IMR-90 (cell line): ENCODE results near the gene GABRR3. TPM values are rescaled to one million over a fixed set of nuclear protein-coding genes. Genes with fewer than 3 reads are reported as not detected.

Source experiments
- ATAC-seq: fragments of 200-7000 bp; cut with Tn5 transposase; 2 replicates; pipeline ENCODE4 v1.9.1; 2020; ENCODE audit warnings: low read depth, mild to moderate bottlenecking, moderate library complexity
- BruUV-seq: library from RNA; stranded (reverse); fragments of 400-500 nt; replicated peaks from 2 replicates; lab custom pipeline; 2021; lab: Mats Ljungman, UMichigan
- CTCF ChIA-PET: fragments of 300-600 bp; formaldehyde crosslinking; extraction: SDS; loops from one replicate; lab custom pipeline; 2021; ENCODE audit warnings: antibody characterized with exemption; lab: Yijun Ruan, JAX
- POLR2A ChIA-PET: fragments of 300-600 bp; sonication (Branson Sonifier 250); formaldehyde crosslinking; loops from one replicate; lab custom pipeline; 2022; ENCODE audit warnings: antibody characterized with exemption; ENCODE audit not compliant: unreplicated experiment; lab: Charles Lee
- DNase-seq: peaks from one replicate; pipeline ENCODE4 v3.0.0; 2013
- H2AFZ ChIP-seq: replicated peaks from 2 replicates; pipeline ENCODE3; 2013; ENCODE audit warnings: low read length, mild to moderate bottlenecking; ENCODE audit not compliant: poor library complexity
- H2AK5ac ChIP-seq: 2 replicates; pipeline ENCODE4 v1.6.1; 2013; ENCODE audit warnings: low read depth, low read length, inconsistent platforms
- H2AK9ac ChIP-seq: replicated peaks from 2 replicates; pipeline ENCODE3; 2013; ENCODE audit warnings: mild to moderate bottlenecking, low read depth, low read length, moderate library complexity; ENCODE audit not compliant: poor library complexity
- H2BK120ac ChIP-seq: 2 replicates; pipeline ENCODE4 v1.6.1; 2013; ENCODE audit warnings: low read depth, low read length, inconsistent platforms
- H2BK15ac ChIP-seq: 3 replicates; pipeline ENCODE4 v1.6.1; 2013; ENCODE audit warnings: low read depth, low read length, inconsistent platforms
- H2BK20ac ChIP-seq: 2 replicates; pipeline ENCODE4 v1.6.1; 2013; ENCODE audit warnings: low read depth, mild to moderate bottlenecking, inconsistent platforms, low read length, moderate library complexity
- H2BK5ac ChIP-seq: 2 replicates; pipeline ENCODE4 v1.6.1; 2013; ENCODE audit warnings: mild to moderate bottlenecking, low read depth, low read length, inconsistent platforms; ENCODE audit not compliant: poor library complexity, severe bottlenecking
- H3K14ac ChIP-seq: replicated peaks from 2 replicates; pipeline ENCODE4 v1.6.1; 2013; ENCODE audit warnings: low read depth, low read length, inconsistent platforms
- H3K18ac ChIP-seq: 2 replicates; pipeline ENCODE4 v1.6.1; 2013; ENCODE audit warnings: low read depth, low read length, control low read depth
- H3K23ac ChIP-seq: 2 replicates; pipeline ENCODE4 v1.6.1; 2013; ENCODE audit warnings: low read depth, low read length, inconsistent platforms
- H3K27ac ChIP-seq: 2 replicates; pipeline ENCODE4 v1.5.1; 2013; ENCODE audit warnings: mild to moderate bottlenecking, control low read depth, low read length; ENCODE audit not compliant: insufficient read depth
- H3K27me3 ChIP-seq: 2 replicates; pipeline ENCODE4 v1.6.1; 2013; ENCODE audit warnings: low read length; ENCODE audit not compliant: control insufficient read depth, insufficient read depth
- H3K36me3 ChIP-seq: 2 replicates; pipeline ENCODE4 v1.6.1; 2013; ENCODE audit warnings: low read length, mixed read lengths; ENCODE audit not compliant: control insufficient read depth, insufficient read depth
- H3K4ac ChIP-seq: 2 replicates; pipeline ENCODE4 v1.6.1; 2013; ENCODE audit warnings: low read depth, low read length, inconsistent platforms
- H3K4me1 ChIP-seq: 2 replicates; pipeline ENCODE4 v1.6.1; 2013; ENCODE audit warnings: low read length, mixed read lengths; ENCODE audit not compliant: control insufficient read depth, insufficient read depth
- H3K4me2 ChIP-seq: 2 replicates; pipeline ENCODE4 v1.6.1; 2013; ENCODE audit warnings: low read depth, mild to moderate bottlenecking, control low read depth, low read length, moderate library complexity
- H3K4me3 ChIP-seq: 2 replicates; pipeline ENCODE4 v1.5.1; 2013; ENCODE audit warnings: low read depth, mild to moderate bottlenecking, control low read depth, low read length, moderate library complexity; ENCODE audit not compliant: insufficient read depth
- H3K56ac ChIP-seq: 2 replicates; pipeline ENCODE4 v1.6.1; 2013; ENCODE audit warnings: low read length, inconsistent platforms; ENCODE audit not compliant: insufficient read depth; ENCODE audit errors: extremely low read depth
- H3K79me1 ChIP-seq, 2 experiments: 2 replicates each; pipeline ENCODE4 v1.6.1; 2013; ENCODE audit warnings: low read length in 2 of 2, inconsistent platforms in 1 of 2, low read depth in 1 of 2
- H3K9ac ChIP-seq: 2 replicates; pipeline ENCODE4 v1.6.1; 2013; ENCODE audit warnings: low read depth, low read length, control low read depth
- H3K9me1 ChIP-seq: 2 replicates; pipeline ENCODE4 v1.6.1; 2013; ENCODE audit warnings: low read length, inconsistent platforms; ENCODE audit not compliant: insufficient read depth
- H3K9me3 ChIP-seq: 2 replicates; pipeline ENCODE4 v1.6.1; 2013; ENCODE audit warnings: low read length; ENCODE audit not compliant: control insufficient read depth, insufficient read depth
- H4K20me1 ChIP-seq: 2 replicates; pipeline ENCODE4 v1.6.1; 2013; ENCODE audit warnings: low read length, inconsistent platforms; ENCODE audit not compliant: insufficient read depth
- H4K5ac ChIP-seq: 2 replicates; pipeline ENCODE4 v1.6.1; 2013; ENCODE audit warnings: mild to moderate bottlenecking, low read depth, low read length, control low read depth
- H4K8ac ChIP-seq, 2 experiments: 2 replicates each; pipeline ENCODE4 v1.6.1; 2013; ENCODE audit warnings: low read depth in 2 of 2, low read length in 2 of 2, control low read depth in 1 of 2, inconsistent platforms in 1 of 2
- H4K91ac ChIP-seq: 2 replicates; pipeline ENCODE4 v1.6.1; 2013; ENCODE audit warnings: low read depth, low read length, inconsistent platforms; ENCODE audit not compliant: insufficient read depth
- BHLHE40 ChIP-seq: fragments of 150-350 bp; IDR thresholded peaks from 2 replicates; pipeline ENCODE4 v1.6.1; 2016; ENCODE audit warnings: mild to moderate bottlenecking, low read depth, low read length
- MAZ ChIP-seq: IDR thresholded peaks from 2 replicates; pipeline ENCODE4 v1.6.1; 2012; ENCODE audit warnings: low read depth, mild to moderate bottlenecking, low read length, improper control_type of control experiment, moderate library complexity, borderline replicate concordance
- MXI1 ChIP-seq: IDR thresholded peaks from 2 replicates; pipeline ENCODE4 v1.6.1; 2012; ENCODE audit warnings: low read depth, mild to moderate bottlenecking, low read length, moderate library complexity, borderline replicate concordance
- RFX5 ChIP-seq: IDR thresholded peaks from 2 replicates; pipeline ENCODE4 v1.8.0; 2012; ENCODE audit warnings: low read depth, mild to moderate bottlenecking, low read length, moderate library complexity
- WGBS, 2 experiments: methylation state at CpG; one replicate each; pipeline versions ENCODE4 v1.1.5 to v1.1.7; 2013; ENCODE audit warnings: missing lambda C conversion rate in 2 of 2; ENCODE audit not compliant: insufficient read length in 1 of 2; ENCODE audit errors: extremely low coverage in 2 of 2; 5-methylcytosine and 5-hydroxymethylcytosine counted together
- dilution Hi-C: fragments of 300-500 bp; cut with HindIII; formaldehyde crosslinking; loops from one replicate; pipeline ENCODE4 v1.14.3; 2018; ENCODE audit warnings: low sequenced_read_pairs; ENCODE audit not compliant: unreplicated experiment
- in situ Hi-C: fragments of 300-500 bp; cut with MboI; formaldehyde crosslinking; loops from 3 replicates; pipeline ENCODE4 v1.14.3; 2019; ENCODE audit warnings: low sequenced_read_pairs, inconsistent platforms, mixed read lengths
- intact Hi-C: fragments of 100-400 bp; cut with micrococcal nuclease; formaldehyde crosslinking; loops from 2 replicates; pipeline ENCODE4 v1.10.0; 2022
- polyA plus RNA-seq, 3 experiments: library from polyadenylated mRNA; depleted of rRNA; stranded (reverse); fragments of >200 nt; gene quantifications; 2 replicates each; pipeline ENCODE4 v1.2.3, GENCODE V29; 2012; ENCODE audit warnings: low replicate concordance in 1 of 3
- total RNA-seq: library from RNA; depleted of rRNA; stranded (reverse); fragments of >200 nt; gene quantifications from 2 replicates; pipeline ENCODE4 v1.2.3, GENCODE V29; 2012
- TF ChIP-seq, protein P1 (sequence below): conservative IDR thresholded peaks from 2 replicates; pipeline ENCODE4 v1.5.1; 2012; ENCODE audit warnings: mild to moderate bottlenecking, low read depth, low read length, improper control_type of control experiment

GABRR3 gene
- total and polyA plus RNA-seq, 2 of the 4 experiments (the other 2 are of a cell fraction), result not detected

- no peak for TF ChIP-seq MAZ
Observed at GRCh38 chr3:97970956-97971620, 64.0 kb downstream of the GABRR3 start (continued).

- ChIA-PET POLR2A (no interaction called here), CTCF (no interaction called here)
- H2BK5ac ChIP-seq, result no peak overlapping the region
- H4K91ac ChIP-seq, result no peak overlapping the region
- in situ Hi-C loops (no loop called here), dilution Hi-C loops (no loop called here), intact Hi-C loops (loop anchor here (2.0 to 5.0 kb wide), 2 partner anchors 42 to 147 kb away; partner anchors contain the start of gene CRYBG3)
- no peak overlapping the region for H2AK5ac ChIP-seq
- ATAC-seq, result no peak
- H2BK120ac ChIP-seq, result no peak overlapping the region
- peak overlapping the region; percentile 37; the same call in 1 of the 2 replicates for H3K4me2 ChIP-seq
- H4K8ac ChIP-seq, result no peak overlapping the region
- no peak overlapping the region for H2AFZ ChIP-seq
- no peaks in the 10 kb centered on the region for H3K27me3 ChIP-seq
- H3K79me1 ChIP-seq, result peaks cover 15 to 28% of the 10 kb centered on the region in 2 experiments
- TF ChIP-seq BHLHE40 (no peak), MXI1 (no peak), RFX5 (no peak)
- TF ChIP-seq, protein P1, sequence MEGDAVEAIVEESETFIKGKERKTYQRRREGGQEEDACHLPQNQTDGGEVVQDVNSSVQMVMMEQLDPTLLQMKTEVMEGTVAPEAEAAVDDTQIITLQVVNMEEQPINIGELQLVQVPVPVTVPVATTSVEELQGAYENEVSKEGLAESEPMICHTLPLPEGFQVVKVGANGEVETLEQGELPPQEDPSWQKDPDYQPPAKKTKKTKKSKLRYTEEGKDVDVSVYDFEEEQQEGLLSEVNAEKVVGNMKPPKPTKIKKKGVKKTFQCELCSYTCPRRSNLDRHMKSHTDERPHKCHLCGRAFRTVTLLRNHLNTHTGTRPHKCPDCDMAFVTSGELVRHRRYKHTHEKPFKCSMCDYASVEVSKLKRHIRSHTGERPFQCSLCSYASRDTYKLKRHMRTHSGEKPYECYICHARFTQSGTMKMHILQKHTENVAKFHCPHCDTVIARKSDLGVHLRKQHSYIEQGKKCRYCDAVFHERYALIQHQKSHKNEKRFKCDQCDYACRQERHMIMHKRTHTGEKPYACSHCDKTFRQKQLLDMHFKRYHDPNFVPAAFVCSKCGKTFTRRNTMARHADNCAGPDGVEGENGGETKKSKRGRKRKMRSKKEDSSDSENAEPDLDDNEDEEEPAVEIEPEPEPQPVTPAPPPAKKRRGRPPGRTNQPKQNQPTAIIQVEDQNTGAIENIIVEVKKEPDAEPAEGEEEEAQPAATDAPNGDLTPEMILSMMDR, result no peak
- peaks cover 9% of the 10 kb centered on the region for H3K4me1 ChIP-seq
- H3K27ac ChIP-seq, result no peak overlapping the region
- H3K9me1 ChIP-seq, result no peaks in the 10 kb centered on the region; the same call in 1 of the 2 replicates
- H3K36me3 ChIP-seq, result peaks cover 3% of the 10 kb centered on the region
- H2BK15ac ChIP-seq, result no peak overlapping the region
- no CpG with 5 or more reads among the region's 1 CpG for WGBS, 2 experiments
- DNase-seq, result no peak
- H3K4me3 ChIP-seq, result no peak overlapping the region
- no peak overlapping the region for H3K18ac ChIP-seq
- no peaks in the 10 kb centered on the region for H4K20me1 ChIP-seq
- H2AK9ac ChIP-seq, result no peak overlapping the region
- H3K23ac ChIP-seq, result no peak overlapping the region
- H3K9me3 ChIP-seq, result no peaks in the 10 kb centered on the region
- no peak overlapping the region for H3K56ac ChIP-seq
- H3K9ac ChIP-seq, result no peak overlapping the region
- no peak overlapping the region for H4K5ac ChIP-seq
- H3K4ac ChIP-seq, result no peak overlapping the region
- no TSS peak for BruUV-seq
- H2BK20ac ChIP-seq, result no peak overlapping the region
- H3K14ac ChIP-seq, result no peak overlapping the region
Observed at GRCh38 chr3:97970156-97970555, 65.0 kb downstream of the GABRR3 start.
